ENCODE measurements around the gene ANAPC5.

DNA sequence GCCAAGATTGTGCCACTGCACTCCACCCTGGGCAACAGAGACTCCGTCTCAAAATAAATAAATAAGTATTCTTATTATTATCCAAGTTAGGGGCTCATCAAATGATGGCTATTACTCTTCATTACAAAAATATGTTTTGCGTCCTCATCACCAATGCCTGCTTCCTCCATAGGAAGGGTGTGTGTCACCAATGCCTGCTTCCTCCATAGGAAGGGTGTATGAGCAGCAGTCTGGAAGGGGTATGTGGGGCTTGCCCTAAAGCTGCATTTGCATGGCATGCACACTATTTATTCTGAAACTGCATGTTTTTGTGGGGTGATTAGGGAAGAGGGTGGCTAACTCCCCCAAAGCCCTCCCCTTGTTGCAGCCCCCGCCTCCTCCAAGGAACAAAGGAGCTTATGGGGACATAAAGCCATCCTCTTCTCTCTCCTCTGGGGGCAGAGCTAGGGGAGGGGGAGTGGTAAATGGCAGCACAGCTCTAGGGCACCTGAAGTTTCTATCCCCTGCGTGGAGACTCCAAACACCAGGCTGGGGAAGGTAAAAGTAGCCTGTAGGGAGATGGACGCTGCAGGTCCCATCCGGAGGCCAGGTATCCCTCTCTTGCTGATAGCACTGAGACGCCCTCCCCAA, 57.0 kb downstream of the ANAPC5 start:
- TF ChIP-seq HMGXB4 (CRISPR knock-in tag; IDR thresholded peaks at IDR 0.05) (no peak), SP1 (CRISPR knock-in tag; conservative IDR thresholded peaks at IDR 0.05) (no peak), NFYB (CRISPR knock-in tag; conservative IDR thresholded peaks at IDR 0.05; ENCODE audit: low read depth) (no peak), IRF2 (CRISPR knock-in tag; IDR thresholded peaks at IDR 0.05; ENCODE audit: borderline replicate concordance, low read depth) (no peak)
